Measurements from ENCODE around the gene MCUB. TPM values are rescaled to one million over a fixed set of nuclear protein-coding genes. Genes with fewer than 3 reads are reported as not detected.

MCUB gene
- total RNA-seq, 1 experiment from 2014 or later: 18.6 TPM

GRCh38 chr4:109574443-109574850, 14.4 kb downstream of the MCUB start (continued):
- TF ChIP-seq, protein P1, sequence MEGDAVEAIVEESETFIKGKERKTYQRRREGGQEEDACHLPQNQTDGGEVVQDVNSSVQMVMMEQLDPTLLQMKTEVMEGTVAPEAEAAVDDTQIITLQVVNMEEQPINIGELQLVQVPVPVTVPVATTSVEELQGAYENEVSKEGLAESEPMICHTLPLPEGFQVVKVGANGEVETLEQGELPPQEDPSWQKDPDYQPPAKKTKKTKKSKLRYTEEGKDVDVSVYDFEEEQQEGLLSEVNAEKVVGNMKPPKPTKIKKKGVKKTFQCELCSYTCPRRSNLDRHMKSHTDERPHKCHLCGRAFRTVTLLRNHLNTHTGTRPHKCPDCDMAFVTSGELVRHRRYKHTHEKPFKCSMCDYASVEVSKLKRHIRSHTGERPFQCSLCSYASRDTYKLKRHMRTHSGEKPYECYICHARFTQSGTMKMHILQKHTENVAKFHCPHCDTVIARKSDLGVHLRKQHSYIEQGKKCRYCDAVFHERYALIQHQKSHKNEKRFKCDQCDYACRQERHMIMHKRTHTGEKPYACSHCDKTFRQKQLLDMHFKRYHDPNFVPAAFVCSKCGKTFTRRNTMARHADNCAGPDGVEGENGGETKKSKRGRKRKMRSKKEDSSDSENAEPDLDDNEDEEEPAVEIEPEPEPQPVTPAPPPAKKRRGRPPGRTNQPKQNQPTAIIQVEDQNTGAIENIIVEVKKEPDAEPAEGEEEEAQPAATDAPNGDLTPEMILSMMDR (IDR thresholded peaks at IDR 0.05 in 2 of 3, conservative IDR thresholded peaks at IDR 0.05 in 1 of 3; ENCODE audit: borderline replicate concordance in 1 of 3, insufficient read depth in 1 of 3, low read depth in 2 of 3, low read length in 2 of 3): peak; percentile 29 to 51 (median 50); a peak in 5 of 6 replicates

DNA sequence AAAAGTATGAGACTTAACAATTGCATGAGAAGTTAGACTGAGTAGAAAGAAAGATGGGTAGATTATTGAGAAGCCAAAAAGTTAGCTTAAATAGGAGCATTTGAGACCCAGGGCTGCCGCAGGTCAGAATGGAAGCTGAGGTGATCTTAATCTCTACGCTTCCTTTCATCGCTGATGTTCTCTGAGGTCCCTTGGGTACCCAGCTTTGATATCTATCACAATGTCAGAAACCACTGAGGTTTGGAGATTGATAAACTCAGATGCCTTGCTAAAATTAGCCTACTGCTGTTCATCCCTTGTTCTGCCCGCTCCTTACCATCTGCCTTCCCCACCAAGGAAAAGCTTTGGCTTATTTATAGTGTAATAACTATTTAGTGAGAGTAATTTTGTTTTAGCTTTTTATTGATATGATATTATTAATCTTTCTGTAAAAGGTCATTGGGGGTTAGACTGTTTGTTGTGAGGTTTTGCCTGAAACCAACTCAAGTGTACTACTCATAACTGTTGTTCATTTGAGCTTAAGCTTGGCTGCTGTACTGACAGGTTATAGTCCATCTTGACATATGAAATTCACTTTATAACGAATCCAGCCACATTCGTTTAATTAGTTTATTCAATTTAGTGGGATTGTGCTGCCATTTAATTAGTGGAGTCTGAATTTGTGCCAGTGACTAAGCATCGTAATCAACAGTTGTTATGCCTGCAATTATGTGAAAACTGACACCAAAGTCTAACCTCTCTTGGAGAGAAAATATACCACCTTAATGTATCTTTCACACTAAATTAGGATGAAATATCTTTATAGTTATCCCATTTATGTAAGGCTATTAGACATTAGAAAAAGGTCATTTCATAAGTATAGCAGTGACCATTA, 15.1 kb downstream of the MCUB start:
- no peaks in the 10 kb centered on the region for H4K20me1 ChIP-seq (ENCODE audit: insufficient read depth)
- RAD21 ChIA-PET (ENCODE audit: low non-redundant PET in 1 of 2, low total read pairs in 2 of 2, uncharacterized antibody in 2 of 2, unreplicated experiment in 2 of 2): no interaction called here
- H3K4me3 ChIP-seq (replicated peaks in 1 of 2; ENCODE audit: low read depth in 1 of 2, low read length in 2 of 2): no peak overlapping the region
- H3K27me3 ChIP-seq (ENCODE audit: insufficient read depth, low read length): no peaks in the 10 kb centered on the region
- H3K9me2 ChIP-seq (ENCODE audit: insufficient read depth): no peaks in the 10 kb centered on the region
- intact Hi-C loops (cut with micrococcal nuclease): loop anchor here (2.0 kb wide), 1 partner anchor 152 kb away; no protein-coding TSS in a partner anchor
- no peak overlapping the region for H3K4me2 ChIP-seq (ENCODE audit: low read length)
- H3K79me2 ChIP-seq (ENCODE audit: insufficient read depth, low read length): no peaks in the 10 kb centered on the region
- TF ChIP-seq YY1 (IDR thresholded peaks at IDR 0.05; ENCODE audit: extremely low read depth, insufficient replicate concordance, low read depth, low read length) (no peak), SRF (IDR thresholded peaks at IDR 0.05; ENCODE audit: low read depth) (no peak), SIN3A (IDR thresholded peaks at IDR 0.05; ENCODE audit: low read depth) (no peak), ZBTB33 (IDR thresholded peaks at IDR 0.05; ENCODE audit: extremely low read depth, insufficient replicate concordance, low read length) (no peak), POLR2AphosphoS5 (IDR thresholded peaks at IDR 0.05; ENCODE audit: low read depth, low read length) (no peak), EZH2phosphoT487 (IDR thresholded peaks at IDR 0.05; ENCODE audit: borderline replicate concordance) (no peak), SP1 (IDR thresholded peaks at IDR 0.05; ENCODE audit: low read depth) (no peak), TCF7L2 (IDR thresholded peaks at IDR 0.05; ENCODE audit: borderline replicate concordance, extremely low read depth, insufficient read depth, insufficient read length) (no peak), JUND (IDR thresholded peaks at IDR 0.05) (no peak), MAX (IDR thresholded peaks at IDR 0.05) (no peak), ZFX (IDR thresholded peaks at IDR 0.05) (no peak), FOSL1 (IDR thresholded peaks at IDR 0.05; ENCODE audit: low read depth) (no peak), EZH2 (IDR thresholded peaks at IDR 0.05) (no peak)
- TF ChIP-seq, protein P1 (IDR thresholded peaks at IDR 0.05 in 2 of 3, conservative IDR thresholded peaks at IDR 0.05 in 1 of 3; ENCODE audit: borderline replicate concordance in 1 of 3, insufficient read depth in 1 of 3, low read depth in 2 of 3, low read length in 2 of 3): no peak
- peaks cover 0 to 7% of the 10 kb centered on the region in 2 experiments; a peak in 2 of 4 replicates for H3K4me1 ChIP-seq (ENCODE audit: control insufficient read depth in 1 of 2, insufficient read depth in 2 of 2, low read length in 2 of 2)
- H3K27ac ChIP-seq (ENCODE audit: low read depth, low read length): no peak overlapping the region
- no peaks in the 10 kb centered on the region for H3K36me3 ChIP-seq (ENCODE audit: control insufficient read depth in 1 of 2, insufficient read depth in 2 of 2, low read length in 2 of 2)
- H2AFZ ChIP-seq (ENCODE audit: low read depth, low read length, poor library complexity, severe bottlenecking): no peak overlapping the region
- DNase-seq (ENCODE audit: low read depth, low spot score): no peak
- BruUV-seq (replicated peaks): no TSS peak
- H3K9ac ChIP-seq (ENCODE audit: low read length): no peak overlapping the region
- no peak for ATAC-seq
- POLR2A ChIA-PET: no interaction called here
- CTCF ChIA-PET: interaction anchor here (0.6 kb wide), 1 partner anchor 150 kb away, joined by 3 read pairs; no protein-coding TSS in a partner anchor
- no peaks in the 10 kb centered on the region for H3K9me3 ChIP-seq (ENCODE audit: control insufficient read depth in 1 of 2, insufficient read depth in 1 of 2, low read depth in 1 of 2, low read length in 2 of 2)
